Endothelial cell (in vitro differentiated cells): ENCODE data around the gene CFAP46. TPM values are rescaled to one million over a fixed set of nuclear protein-coding genes. Genes with fewer than 3 reads are reported as not detected.
A peak's percentile ranks its signal among the peaks of the same experiment; 100 is the strongest.
"Not testable (repeated sequence)": the region's sequence is repeated elsewhere in the genome, so short reads cannot be mapped to it uniquely, and the experiment has no call there.

Source experiments
- DNase-seq: peaks from one replicate; pipeline ENCODE4 v3.0.0; 2021; ENCODE audit warnings: low spot score
- H3K27ac Mint-ChIP-seq: one replicate; pipeline ENCODE4 v1.8.0; 2021; ENCODE audit warnings: mixed read lengths, inconsistent platforms; ENCODE audit not compliant: unreplicated experiment
- H3K27me3 Mint-ChIP-seq: one replicate; pipeline ENCODE4 v1.8.0; 2021; ENCODE audit warnings: mild to moderate bottlenecking, moderate library complexity, mixed read lengths, inconsistent platforms; ENCODE audit not compliant: unreplicated experiment
- H3K36me3 Mint-ChIP-seq: one replicate; pipeline ENCODE4 v1.8.0; 2021; ENCODE audit warnings: mild to moderate bottlenecking, low read depth, mixed read lengths, inconsistent platforms; ENCODE audit not compliant: unreplicated experiment
- H3K4me1 Mint-ChIP-seq: one replicate; pipeline ENCODE4 v1.8.0; 2021; ENCODE audit warnings: mild to moderate bottlenecking, mixed read lengths, inconsistent platforms; ENCODE audit not compliant: unreplicated experiment
- H3K4me3 Mint-ChIP-seq: one replicate; pipeline ENCODE4 v1.8.0; 2021; ENCODE audit warnings: mild to moderate bottlenecking, mixed read lengths, inconsistent platforms; ENCODE audit not compliant: unreplicated experiment
- H3K9me3 Mint-ChIP-seq: one replicate; pipeline ENCODE4 v1.8.0; 2021; ENCODE audit warnings: mixed read lengths, inconsistent platforms; ENCODE audit not compliant: unreplicated experiment
- CTCF ChIP-seq: fragments of 200-600 bp; sonication (generic); IDR thresholded peaks from one replicate; pipeline ENCODE4 v1.5.0; 2021; ENCODE audit warnings: antibody characterized with exemption; ENCODE audit not compliant: unreplicated experiment
- total RNA-seq: library from RNA; stranded (reverse); fragmentation: NEBNext Ultra II Directional; extraction: Animal tissue kit (Norgen Biotek cat#: 25700); gene quantifications from one replicate; pipeline ENCODE4 v1.2.1, GENCODE V29; 2021; ENCODE audit not compliant: unreplicated experiment

CFAP46 gene
- total RNA-seq, 1 donor from 2014 or later = 0.95 TPM

GRCh38 chr10:132829403-132829802, 113.0 kb downstream of the CFAP46 start:
- DNase-seq = no peak
- H3K4me3 Mint-ChIP-seq = no peak overlapping the region
- no peak for TF ChIP-seq CTCF

GRCh38 chr10:132828681-132829080, 113.7 kb downstream of the CFAP46 start:
- H3K27me3 Mint-ChIP-seq = peaks cover 5% of the 10 kb centered on the region
- DNase-seq = no peak
- H3K36me3 Mint-ChIP-seq = no peaks in the 10 kb centered on the region
- TF ChIP-seq CTCF = no peak
- H3K4me1 Mint-ChIP-seq = no peaks in the 10 kb centered on the region
- H3K27ac Mint-ChIP-seq = no peak overlapping the region
- no peaks in the 10 kb centered on the region for H3K9me3 Mint-ChIP-seq
- H3K4me3 Mint-ChIP-seq = no peak overlapping the region

More at GRCh38 chr10:132829403-132829802, 113.0 kb downstream of the CFAP46 start:
- H3K4me1 Mint-ChIP-seq = no peaks in the 10 kb centered on the region
- H3K27me3 Mint-ChIP-seq = peaks cover 5% of the 10 kb centered on the region
- no peaks in the 10 kb centered on the region for H3K36me3 Mint-ChIP-seq
- H3K27ac Mint-ChIP-seq = no peak overlapping the region
- no peaks in the 10 kb centered on the region for H3K9me3 Mint-ChIP-seq

DNA sequence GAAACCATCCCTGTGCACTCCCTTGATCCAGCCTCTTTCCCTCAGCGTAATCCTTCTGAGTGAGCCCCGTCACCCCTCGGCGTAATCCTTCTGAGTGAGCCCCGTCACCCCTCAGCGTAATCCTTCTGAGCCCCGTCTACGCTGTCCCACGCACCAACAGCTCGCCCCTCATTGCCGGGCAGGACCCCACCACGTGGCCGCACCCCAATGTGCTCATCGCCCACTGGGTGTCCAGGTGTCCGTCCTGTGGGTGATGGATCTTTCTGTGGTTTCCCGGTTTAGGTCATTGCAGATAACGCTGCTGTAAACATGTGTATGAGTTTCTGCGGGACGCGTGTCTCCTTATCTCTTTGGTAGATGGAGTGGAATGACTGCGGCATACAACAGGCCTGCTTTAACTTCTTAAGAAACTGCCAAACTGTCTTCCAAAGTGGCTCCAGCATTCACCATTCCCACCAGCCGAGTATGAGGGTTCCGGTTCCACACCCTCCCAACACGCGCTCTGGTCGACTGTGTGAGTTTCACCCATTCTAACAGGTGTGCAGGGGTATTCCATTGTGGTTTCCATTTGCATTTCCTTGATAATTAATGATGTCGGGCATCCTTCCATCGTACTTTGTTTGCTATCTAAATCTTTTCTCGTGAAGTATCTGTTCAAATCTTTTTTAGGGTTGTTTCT, 114.4 kb downstream of the CFAP46 start:
- no peaks in the 10 kb centered on the region for H3K36me3 Mint-ChIP-seq
- H3K4me1 Mint-ChIP-seq = no peaks in the 10 kb centered on the region
- no peak for TF ChIP-seq CTCF
- H3K9me3 Mint-ChIP-seq = no peaks in the 10 kb centered on the region
- H3K27me3 Mint-ChIP-seq = peaks cover 5% of the 10 kb centered on the region
- no peak overlapping the region for H3K4me3 Mint-ChIP-seq
- no peak for DNase-seq
- H3K27ac Mint-ChIP-seq = no peak overlapping the region

GRCh38 chr10:132827423-132827789, 115.0 kb downstream of the CFAP46 start:
- Mint-ChIP-seq H3K27ac (no peak overlapping the region), H3K36me3 (no peaks in the 10 kb centered on the region), H3K27me3 (peaks cover 5% of the 10 kb centered on the region), H3K4me1 (no peaks in the 10 kb centered on the region), H3K9me3 (no peaks in the 10 kb centered on the region), H3K4me3 (no peak overlapping the region)
- DNase-seq = no peak
- TF ChIP-seq CTCF = no peak

DNA sequence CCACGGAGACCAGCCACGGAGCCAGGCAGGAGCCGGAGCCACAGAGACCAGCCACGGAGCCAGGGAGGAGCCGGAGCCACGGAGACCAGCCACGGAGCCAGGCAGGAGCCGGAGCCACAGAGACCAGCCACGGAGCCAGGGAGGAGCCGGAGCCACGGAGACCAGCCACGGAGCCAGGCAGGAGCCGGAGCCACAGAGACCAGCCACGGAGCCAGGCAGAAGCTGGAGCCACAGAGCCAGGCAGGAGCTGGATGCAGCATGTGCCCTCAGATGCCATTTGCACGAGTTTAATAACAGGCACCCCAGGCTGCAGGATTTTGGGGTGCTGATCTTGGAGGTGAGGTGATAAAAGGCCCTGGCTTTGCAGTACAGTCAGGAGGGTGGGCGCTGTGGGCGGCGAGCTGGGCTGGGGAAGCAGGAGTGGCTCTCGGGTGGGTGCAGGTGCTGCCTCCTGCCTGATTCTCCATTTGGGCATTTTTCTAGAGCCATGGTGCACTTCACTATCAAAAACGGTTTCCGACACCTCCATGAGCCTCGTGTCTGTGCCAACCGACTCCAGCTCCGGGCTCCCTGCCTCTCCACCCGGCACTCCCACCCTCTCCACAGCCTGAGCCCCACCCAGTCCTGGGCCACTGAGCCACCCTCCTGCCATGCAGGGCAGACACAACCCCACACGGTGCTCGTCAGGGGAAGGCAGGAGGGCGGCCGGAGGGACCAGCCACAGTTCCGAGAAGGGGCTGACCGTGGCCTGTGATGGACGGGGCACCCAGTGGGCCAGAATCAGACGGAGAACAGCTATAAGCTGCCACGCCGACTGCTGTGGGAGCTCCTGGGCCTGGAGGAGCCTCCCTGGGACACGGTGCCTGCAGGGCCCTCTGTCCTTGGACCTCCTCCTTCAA, 115.6 kb downstream of the CFAP46 start:
- TF ChIP-seq CTCF = no peak
- no peak for DNase-seq
- H3K9me3 Mint-ChIP-seq = no peaks in the 10 kb centered on the region
- H3K4me1 Mint-ChIP-seq = no peaks in the 10 kb centered on the region
- H3K27ac Mint-ChIP-seq = no peak overlapping the region
- no peaks in the 10 kb centered on the region for H3K36me3 Mint-ChIP-seq
- no peak overlapping the region for H3K4me3 Mint-ChIP-seq
- H3K27me3 Mint-ChIP-seq = peaks cover 3% of the 10 kb centered on the region

GRCh38 chr10:132825783-132826523, 116.4 kb downstream of the CFAP46 start:
- not testable (repeated sequence) for H3K36me3 Mint-ChIP-seq, H3K27ac Mint-ChIP-seq, H3K4me1 Mint-ChIP-seq, H3K27me3 Mint-ChIP-seq, H3K9me3 Mint-ChIP-seq, DNase-seq
- peak overlapping the region; percentile 82 for H3K4me3 Mint-ChIP-seq
